D721Med (cell line): Measurements from ENCODE around the gene RIMBP2.

ENCODE experiments used
- DNase-seq: peaks from one replicate; pipeline ENCODE4 v3.0.0; 2011; ENCODE audit warnings: low spot score; ENCODE audit not compliant: insufficient read length
- FAIRE-seq: peaks from 2 replicates; lab custom pipeline; 2011; peaks lifted over from hg19 to GRCh38; lab: Jason Lieb, UNC
- TF ChIP-seq, protein P1 (sequence below): IDR thresholded peaks from 2 replicates; pipeline ENCODE4 v1.5.1; 2012; ENCODE audit warnings: mild to moderate bottlenecking, control low read depth; ENCODE audit not compliant: insufficient read depth; ENCODE audit errors: missing control alignments

The RIMBP2 gene

DNA sequence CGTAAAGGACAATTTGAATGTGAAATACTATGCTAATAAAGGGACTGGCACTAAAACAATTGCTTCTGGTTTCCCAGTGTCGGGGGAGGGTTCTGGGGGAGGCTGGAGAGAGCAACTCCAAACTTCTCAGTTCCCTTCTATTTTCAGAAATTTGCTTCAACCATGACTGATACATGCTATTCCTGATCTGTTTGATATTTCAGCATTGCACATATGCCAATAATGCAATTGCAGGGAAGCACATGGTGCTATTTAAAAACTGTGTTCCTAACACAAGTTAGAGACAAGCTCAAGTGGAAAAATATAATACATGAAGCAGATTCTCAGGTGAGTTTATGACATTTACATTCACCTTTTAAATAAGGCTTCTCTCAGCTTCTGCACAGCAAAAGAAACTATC lies 188.9 kb downstream of the RIMBP2 start:
- FAIRE-seq (no peak), DNase-seq (no peak)
- TF ChIP-seq, protein P1, sequence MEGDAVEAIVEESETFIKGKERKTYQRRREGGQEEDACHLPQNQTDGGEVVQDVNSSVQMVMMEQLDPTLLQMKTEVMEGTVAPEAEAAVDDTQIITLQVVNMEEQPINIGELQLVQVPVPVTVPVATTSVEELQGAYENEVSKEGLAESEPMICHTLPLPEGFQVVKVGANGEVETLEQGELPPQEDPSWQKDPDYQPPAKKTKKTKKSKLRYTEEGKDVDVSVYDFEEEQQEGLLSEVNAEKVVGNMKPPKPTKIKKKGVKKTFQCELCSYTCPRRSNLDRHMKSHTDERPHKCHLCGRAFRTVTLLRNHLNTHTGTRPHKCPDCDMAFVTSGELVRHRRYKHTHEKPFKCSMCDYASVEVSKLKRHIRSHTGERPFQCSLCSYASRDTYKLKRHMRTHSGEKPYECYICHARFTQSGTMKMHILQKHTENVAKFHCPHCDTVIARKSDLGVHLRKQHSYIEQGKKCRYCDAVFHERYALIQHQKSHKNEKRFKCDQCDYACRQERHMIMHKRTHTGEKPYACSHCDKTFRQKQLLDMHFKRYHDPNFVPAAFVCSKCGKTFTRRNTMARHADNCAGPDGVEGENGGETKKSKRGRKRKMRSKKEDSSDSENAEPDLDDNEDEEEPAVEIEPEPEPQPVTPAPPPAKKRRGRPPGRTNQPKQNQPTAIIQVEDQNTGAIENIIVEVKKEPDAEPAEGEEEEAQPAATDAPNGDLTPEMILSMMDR = no peak

DNA sequence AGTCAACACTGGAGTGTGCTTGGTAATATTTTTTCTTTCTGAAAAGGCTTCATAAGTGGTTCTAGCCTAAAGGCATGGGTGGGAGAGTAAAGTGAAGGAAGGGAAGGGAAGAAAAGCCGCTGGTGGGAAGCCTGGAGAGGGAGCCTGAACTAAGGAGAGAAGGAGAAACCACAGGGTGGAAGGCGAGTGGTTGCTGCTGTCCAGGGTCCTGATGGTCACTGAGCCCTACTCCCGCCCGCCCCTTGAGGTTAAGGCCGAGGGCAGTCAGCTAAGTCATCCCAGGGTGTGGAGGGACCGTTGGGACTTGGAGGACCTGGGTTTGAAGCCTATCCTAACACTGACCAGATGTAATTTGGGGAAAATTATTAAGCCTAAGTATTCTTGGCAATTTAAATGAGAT lies 189.3 kb downstream of the RIMBP2 start:
- FAIRE-seq (no peak), DNase-seq (no peak)
- TF ChIP-seq, protein P1 = no peak

GRCh38 chr12:130525384-130526172 lies 190.5 kb downstream of the RIMBP2 start:
- DNase-seq = no peak
- FAIRE-seq = no peak
- TF ChIP-seq, protein P1 = no peak

DNA sequence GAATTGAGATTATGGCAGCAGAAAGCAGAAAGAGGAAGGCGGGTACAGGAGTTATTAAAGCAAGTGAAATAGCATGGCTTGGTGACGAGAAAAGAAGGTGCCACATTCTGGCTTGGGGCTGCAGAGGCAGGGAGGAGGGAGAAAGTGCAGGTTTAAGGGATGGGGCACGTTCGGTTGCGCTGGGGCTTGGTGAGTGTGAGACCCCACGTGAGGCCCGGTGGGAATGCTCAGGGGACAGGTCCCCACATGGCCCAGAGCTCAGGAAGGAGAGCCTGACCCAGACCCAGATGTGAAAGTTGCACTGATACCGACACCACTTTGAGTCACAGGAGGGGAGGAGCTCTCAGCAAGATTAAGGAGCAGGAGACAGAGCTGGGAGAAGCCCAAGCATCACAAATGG lies 191.3 kb downstream of the RIMBP2 start:
- FAIRE-seq = no peak
- TF ChIP-seq, protein P1 = no peak
- DNase-seq = no peak

DNA sequence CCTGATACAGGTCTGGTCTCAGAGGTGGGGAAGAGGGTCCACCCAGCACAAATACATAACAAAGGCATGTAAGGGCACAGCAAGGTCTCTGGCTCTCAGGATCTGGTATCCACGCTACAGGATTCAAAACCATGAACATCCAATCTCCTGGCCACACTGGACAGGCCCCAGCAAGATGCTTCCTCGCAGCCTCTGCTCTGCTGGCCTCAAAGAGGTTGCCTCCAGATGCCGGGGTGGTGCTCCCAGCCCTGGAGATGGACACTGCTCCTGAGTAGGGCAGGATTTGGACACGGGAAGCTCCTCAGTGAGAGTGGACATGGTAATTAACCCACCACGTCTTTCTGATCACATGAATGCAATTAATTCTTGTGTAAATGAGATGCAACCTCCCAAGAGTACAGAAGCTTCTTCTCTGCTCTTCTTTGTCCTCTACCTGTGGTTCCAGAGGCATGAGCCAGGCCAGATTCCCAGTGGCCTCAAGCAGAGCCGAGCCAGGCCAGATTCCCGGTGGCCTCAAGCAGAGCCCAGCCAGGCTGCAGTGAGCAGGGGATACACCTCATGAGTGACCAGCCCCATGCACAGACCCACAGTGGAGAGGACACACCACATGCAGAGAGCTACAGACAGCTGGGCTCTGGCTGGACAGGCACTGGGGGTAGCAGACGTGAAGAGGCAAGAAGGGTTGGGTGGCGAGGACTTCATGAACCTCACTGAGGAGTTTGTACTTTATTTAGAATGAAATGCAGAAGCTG lies 192.1 kb downstream of the RIMBP2 start:
- TF ChIP-seq, protein P1 = no peak
- FAIRE-seq (no peak), DNase-seq (no peak)

DNA sequence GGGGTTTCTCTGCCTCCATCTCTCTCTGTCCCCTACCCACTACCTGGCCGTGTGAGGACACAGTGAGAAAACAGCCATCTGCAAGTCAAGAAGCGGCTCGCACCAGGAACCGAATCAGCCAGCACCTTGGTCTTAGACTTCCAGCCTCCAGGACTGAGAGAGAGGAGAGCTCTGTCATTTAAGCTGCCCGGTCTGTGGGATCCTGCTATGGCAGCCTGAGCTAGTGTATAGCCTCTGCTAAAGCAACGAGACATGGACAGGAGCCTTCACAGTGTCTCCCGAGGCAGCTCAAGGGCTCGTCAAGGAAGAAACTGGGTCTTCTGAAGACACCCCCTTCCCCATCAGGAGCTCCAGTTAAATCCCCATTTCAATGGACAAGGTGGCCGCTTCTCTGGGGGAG lies 192.9 kb downstream of the RIMBP2 start:
- no peak for FAIRE-seq
- TF ChIP-seq, protein P1 = no peak
- no peak for DNase-seq

DNA sequence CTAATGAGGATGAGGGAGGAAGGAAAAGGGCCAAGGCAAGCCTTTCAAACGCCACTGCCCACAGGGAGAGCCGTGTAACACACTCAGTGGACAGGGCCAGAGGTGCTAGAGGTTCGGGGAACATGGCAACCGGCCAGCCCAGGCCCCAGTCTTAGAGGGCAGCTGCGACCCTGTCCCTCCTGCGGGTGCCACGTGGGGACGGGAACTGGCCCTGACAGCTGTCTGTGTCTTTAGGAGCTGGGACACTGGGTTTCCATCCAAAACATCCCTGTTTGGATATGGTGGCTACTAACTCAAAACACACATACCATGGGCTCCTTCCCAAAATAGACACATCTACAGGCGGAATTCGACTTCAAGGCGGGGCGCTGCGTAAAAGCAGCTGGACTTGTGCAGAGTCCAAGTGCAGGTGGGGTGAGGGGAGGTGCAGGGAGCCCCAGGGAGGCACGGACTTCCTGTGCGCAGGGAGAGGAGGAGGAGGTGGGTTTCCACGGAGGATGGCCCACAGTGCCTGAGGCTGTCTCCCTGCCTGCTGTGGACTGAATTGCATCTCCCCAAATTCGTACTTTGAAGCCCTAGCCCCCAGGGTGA lies 193.8 kb downstream of the RIMBP2 start:
- no peak for DNase-seq
- TF ChIP-seq, protein P1 = no peak

More for the DNA sequence above, 193.8 kb downstream of the RIMBP2 start:
- FAIRE-seq = no peak
